ENCODE results near the gene ACOD1.
"Not testable (repeated sequence)": the region's sequence is repeated elsewhere in the genome, so short reads cannot be mapped to it uniquely, and the experiment has no call there.

The ACOD1 gene

DNA sequence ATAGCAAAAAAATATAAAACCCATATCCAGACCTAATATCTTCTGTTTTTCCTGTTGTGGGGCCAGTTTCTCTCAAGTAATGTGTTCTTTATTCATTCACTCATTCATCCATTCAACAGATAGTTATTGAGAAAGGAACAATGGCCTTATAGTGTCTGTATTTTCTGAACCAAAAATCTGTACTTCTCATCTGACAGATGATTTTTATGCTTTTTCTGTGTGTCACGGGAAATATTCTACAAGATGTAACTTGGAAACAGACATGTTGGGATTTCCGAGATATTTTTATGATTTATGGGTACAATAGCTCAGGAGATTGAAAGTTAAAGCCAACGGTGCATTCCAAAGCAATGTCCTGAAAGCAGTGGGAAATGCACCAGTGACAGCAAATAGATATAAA lies 5.7 kb downstream of the ACOD1 start:
- no peak for DNase-seq (ENCODE audit: low read depth)

DNA sequence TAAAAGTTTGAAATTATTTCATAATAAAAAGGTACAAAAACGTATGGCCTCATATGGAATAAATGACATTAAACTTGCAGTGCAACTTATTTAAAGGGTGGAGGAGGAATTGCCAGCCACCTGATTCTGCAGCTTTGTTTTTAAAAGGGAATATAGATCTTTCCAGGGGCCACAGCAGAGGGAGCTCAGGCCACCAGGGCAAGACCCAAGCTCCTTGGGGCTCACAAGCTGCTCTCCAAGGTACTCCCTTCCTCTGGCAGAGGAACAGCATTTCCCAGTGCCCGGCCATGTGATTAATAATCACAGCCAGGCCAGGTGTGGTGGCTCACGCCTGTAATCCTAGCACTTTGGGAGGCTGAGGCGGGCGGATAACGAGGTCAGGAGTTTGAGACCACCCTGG lies 6.2 kb downstream of the ACOD1 start:
- no peak for DNase-seq (ENCODE audit: low read depth)

GRCh38 chr13:76955193-76955592 lies 6.9 kb downstream of the ACOD1 start:
- no peak for DNase-seq (ENCODE audit: low read depth)

GRCh38 chr13:76955661-76956060 lies 7.3 kb downstream of the ACOD1 start:
- DNase-seq (ENCODE audit: low read depth) = no peak

DNA sequence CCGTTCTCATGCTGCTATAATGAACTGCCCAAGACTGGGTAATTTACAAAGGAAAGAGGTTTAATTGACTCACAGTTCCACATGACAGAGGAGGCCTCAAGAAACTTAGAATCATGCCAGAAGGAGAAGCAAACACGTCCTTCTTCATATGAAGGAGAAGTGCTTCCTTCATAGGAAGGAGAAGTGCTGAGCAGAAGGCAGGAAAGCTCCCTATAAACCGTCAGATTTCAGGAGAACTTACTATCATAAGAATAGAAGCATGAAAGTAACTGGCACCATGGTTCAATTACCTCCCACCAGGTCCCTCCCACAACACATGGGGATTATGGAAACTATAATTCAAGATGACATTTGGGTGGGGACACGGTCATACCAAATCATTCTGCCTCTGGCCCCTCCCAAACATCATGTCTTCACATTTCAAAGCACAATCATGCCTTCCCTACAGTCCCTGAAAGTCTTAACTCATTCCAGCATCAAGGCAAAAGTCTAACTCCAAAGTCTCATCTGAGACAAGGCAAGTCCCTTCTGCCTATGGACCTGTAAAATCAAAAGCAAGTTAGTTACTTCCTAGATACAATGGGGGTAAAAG lies 10.6 kb downstream of the ACOD1 start:
- DNase-seq (ENCODE audit: low read depth) = no peak

DNA sequence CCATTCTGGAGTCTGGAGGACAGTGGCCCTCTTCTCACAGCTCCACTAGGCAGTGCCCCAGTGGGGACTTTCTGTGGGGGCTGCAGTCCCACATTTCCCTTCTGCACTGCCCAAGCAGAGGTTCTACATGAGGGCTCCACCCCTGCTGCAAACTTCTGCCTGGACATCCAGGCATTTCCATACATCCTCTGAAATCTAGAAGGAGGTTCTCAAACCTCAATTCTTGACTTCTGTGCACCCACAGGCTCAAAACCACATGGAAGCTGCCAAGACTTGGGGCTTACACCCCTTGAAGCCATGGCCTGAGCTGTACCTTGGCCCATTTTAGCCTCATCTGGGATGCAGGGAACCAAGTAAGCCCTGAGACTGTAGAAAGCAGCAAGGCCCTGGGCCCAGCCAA lies 11.4 kb downstream of the ACOD1 start:
- not testable (repeated sequence) for DNase-seq (ENCODE audit: low read depth)

GRCh38 chr13:76965759-76966421 lies 17.6 kb downstream of the ACOD1 start:
- DNase-seq (ENCODE audit: low read depth) = no peak

GRCh38 chr13:76967031-76967430 lies 18.7 kb downstream of the ACOD1 start:
- no peak for DNase-seq (ENCODE audit: low read depth)

DNA sequence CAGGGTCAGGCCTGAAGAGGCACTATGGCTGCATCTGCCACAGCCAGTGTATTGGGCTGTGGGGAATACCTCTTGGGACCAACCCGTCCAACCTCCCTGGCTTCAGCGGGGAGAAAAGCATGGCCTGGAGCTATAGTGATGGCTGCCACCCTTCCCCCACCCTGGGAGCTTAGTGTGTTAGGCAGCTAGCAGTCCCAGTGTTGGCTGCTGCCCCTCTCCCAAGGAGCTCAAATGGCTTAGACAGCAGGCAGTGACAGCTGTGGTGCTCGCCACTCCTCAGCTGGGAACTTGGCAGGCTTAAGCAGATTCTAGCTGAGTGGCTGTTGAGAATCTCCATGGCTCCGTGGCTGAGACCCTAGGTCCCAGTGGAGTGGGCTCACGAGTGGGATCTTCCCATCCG lies 19.7 kb downstream of the ACOD1 start:
- no peak for DNase-seq (ENCODE audit: low read depth)

GRCh38 chr13:76969488-76970365 lies 21.4 kb downstream of the ACOD1 start:
- no peak for DNase-seq (ENCODE audit: low read depth)

- DNase-seq (ENCODE audit: low read depth) = no peak
These were observed 22.9 kb downstream of the ACOD1 start for GRCh38 chr13:76971215-76971614.

GRCh38 chr13:76971851-76972829 lies 23.8 kb downstream of the ACOD1 start:
- DNase-seq (ENCODE audit: low read depth) = no peak

- no peak for DNase-seq (ENCODE audit: low read depth)
These were observed 25.8 kb downstream of the ACOD1 start for GRCh38 chr13:76973920-76974617.

DNA sequence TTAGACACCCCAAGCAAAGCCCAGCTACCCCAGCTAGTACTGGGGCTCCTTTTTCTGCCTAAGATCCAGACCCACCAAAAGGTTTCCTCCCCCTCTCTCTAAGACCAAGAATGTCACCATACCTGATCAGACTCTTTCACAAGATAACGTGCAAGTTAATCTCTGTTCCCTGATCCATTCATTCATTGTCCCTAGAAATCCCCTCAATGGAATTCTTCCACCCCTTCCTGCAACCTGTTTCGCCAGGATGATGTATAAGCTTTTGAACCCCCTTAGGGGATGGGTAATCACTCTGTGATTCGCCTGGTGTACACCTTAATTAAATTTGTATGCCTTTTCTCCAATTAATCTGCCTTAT lies 26.3 kb downstream of the ACOD1 start:
- DNase-seq (ENCODE audit: low read depth) = no peak

DNA sequence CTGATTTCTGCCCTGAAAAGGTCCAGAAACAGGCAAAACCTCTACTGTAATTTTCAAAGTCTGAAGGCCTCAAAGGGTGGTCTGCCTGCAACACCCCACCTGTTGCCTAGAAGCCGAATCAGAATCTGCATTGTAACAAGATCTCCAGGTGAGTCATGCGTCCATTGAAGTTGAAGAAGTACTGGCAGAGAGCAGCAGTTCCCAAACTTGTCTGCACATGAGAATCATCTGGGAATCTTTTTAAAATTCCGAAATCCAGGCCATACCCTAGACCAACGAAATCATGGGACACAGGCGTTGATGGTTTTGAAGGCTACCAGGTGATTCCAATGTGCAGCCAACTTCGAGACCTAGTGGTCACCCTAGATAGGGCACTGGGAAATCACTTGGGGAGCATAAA lies 27.6 kb downstream of the ACOD1 start:
- DNase-seq (ENCODE audit: low read depth) = no peak

- DNase-seq (ENCODE audit: low read depth) = no peak
These were observed 28.2 kb downstream of the ACOD1 start for GRCh38 chr13:76976490-76976889.

DNA sequence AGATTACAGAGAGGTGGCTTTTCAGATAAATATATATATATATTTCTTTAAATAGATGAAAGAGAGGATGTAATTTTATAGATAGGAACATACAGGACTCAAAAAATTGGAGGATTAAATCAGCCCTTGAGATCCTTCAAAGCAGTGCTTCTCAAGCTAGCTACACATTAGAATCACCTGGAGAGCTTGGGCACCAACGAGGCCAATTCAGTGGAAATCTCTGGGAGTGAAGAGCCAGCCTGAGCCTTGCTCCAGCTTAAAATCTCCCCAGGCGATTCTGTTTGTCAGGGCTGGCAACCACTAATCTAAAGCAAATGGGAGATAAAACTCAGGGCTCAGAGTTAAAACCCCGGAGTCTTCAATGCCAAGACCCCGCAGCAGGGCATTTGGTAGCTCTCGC lies 28.6 kb downstream of the ACOD1 start:
- DNase-seq (ENCODE audit: low read depth) = no peak

DNA sequence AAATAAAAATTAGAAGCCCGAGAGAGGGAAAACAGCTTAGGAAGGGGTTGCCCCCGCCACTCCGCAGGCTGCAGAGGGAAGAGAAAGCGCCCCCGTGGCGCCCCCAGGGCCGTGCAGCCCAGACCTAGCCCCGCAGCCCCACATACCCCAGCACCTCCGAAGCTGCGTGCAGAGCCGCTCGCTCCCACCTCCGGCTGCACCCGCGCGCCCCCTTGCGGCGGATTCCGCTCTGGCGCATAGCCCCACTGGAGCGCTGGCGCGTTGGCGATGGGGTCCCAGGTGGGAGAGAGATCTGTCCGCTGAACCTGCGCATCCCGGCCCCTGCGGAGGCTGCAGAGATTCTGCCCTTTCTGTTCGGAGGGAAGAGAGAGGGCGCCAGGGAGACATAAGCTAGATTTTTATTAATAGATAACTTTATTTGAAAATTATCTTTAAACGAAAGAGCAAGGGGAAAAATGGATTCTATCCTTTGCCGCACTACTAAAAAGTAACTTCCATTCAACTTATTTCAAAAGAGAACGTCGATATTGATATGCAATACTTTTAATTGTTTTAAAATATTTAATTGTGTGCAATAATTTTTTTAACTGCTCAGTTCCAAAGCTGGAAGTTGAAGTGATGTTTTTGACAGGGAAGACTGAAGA lies 31.9 kb downstream of the ACOD1 start:
- peak; percentile 57 for DNase-seq (ENCODE audit: low read depth)

- DNase-seq (ENCODE audit: low read depth) = no peak
These were observed 33.8 kb downstream of the ACOD1 start for GRCh38 chr13:76982061-76982460.

GRCh38 chr13:76983676-76984075 lies 35.4 kb downstream of the ACOD1 start:
- DNase-seq (ENCODE audit: low read depth) = no peak

- no peak for DNase-seq (ENCODE audit: low read depth)
These were observed 43.1 kb downstream of the ACOD1 start for GRCh38 chr13:76991432-76991795.
